HG03439 (cell line): ENCODE data around the gene BID.
A peak's percentile ranks its signal among the peaks of the same experiment; 100 is the strongest.

ENCODE experiments used
- ATAC-seq: cut with Tn5 transposase; IDR thresholded peaks from one replicate; pipeline ENCODE4 v1.9.1; 2021; ENCODE audit warnings: mild to moderate bottlenecking, moderate library complexity; ENCODE audit not compliant: unreplicated experiment

The BID gene

GRCh38 chr22:17774206-17774925 is at the start of gene BID:
BID (minus strand) TSS chr22:17774469; CDS start chr22:17750116, 24,353 bp downstream.
- peak; percentile 15 for ATAC-seq

- ATAC-seq, result no peak
These were observed 49.7 kb upstream of the BID start for GRCh38 chr22:17823964-17824363.

GRCh38 chr22:17823226-17823625 is 49.0 kb upstream of the BID start:
- ATAC-seq, result no peak

- no peak for ATAC-seq
These were observed 47.8 kb upstream of the BID start for GRCh38 chr22:17822087-17822486.

- ATAC-seq, result no peak
These were observed 46.7 kb upstream of the BID start for GRCh38 chr22:17820879-17821439.

- no peak for ATAC-seq
These were observed 44.4 kb upstream of the BID start for GRCh38 chr22:17818649-17819048.

- ATAC-seq, result no peak
These were observed 43.9 kb upstream of the BID start for GRCh38 chr22:17818180-17818579.

GRCh38 chr22:17817511-17818065 is 43.3 kb upstream of the BID start:
- no peak for ATAC-seq

GRCh38 chr22:17817079-17817478 is 42.8 kb upstream of the BID start:
- ATAC-seq, result no peak

- no peak for ATAC-seq
These were observed 42.4 kb upstream of the BID start for GRCh38 chr22:17816649-17817048.

- ATAC-seq, result no peak
These were observed 41.5 kb upstream of the BID start for GRCh38 chr22:17815703-17816254.

- no peak for ATAC-seq
These were observed 40.6 kb upstream of the BID start for GRCh38 chr22:17814830-17815229.

GRCh38 chr22:17814084-17814483 is 39.8 kb upstream of the BID start:
- ATAC-seq, result no peak

- ATAC-seq, result no peak
These were observed 36.9 kb upstream of the BID start for GRCh38 chr22:17811119-17811518.

GRCh38 chr22:17810570-17811116 is 36.4 kb upstream of the BID start:
- no peak for ATAC-seq

GRCh38 chr22:17808693-17809403 is 34.6 kb upstream of the BID start:
- ATAC-seq, result no peak

GRCh38 chr22:17807578-17808410 is 33.5 kb upstream of the BID start:
- ATAC-seq, result no peak

GRCh38 chr22:17807086-17807485 is 32.8 kb upstream of the BID start:
- ATAC-seq, result no peak

- no peak for ATAC-seq
These were observed 32.2 kb upstream of the BID start for GRCh38 chr22:17806437-17806836.

- no peak for ATAC-seq
These were observed 30.2 kb upstream of the BID start for GRCh38 chr22:17804331-17805080.
